Measurements from ENCODE around the gene CECR2. TPM values are rescaled to one million over a fixed set of nuclear protein-coding genes. Genes with fewer than 3 reads are reported as not detected.

Gene CECR2
- polyA plus RNA-seq, 1 donor from 2014 or later = 2.1 TPM

GRCh38 chr22:17596226-17596625 is 227.0 kb downstream of the CECR2 start:
- Histone ChIP-seq H3K79me2 (replicated peaks; ENCODE audit: insufficient read depth, low read length) (no peaks in the 10 kb centered on the region), H3K27ac (ENCODE audit: low read length) (no peak overlapping the region), H3K9ac (ENCODE audit: low read length) (no peak overlapping the region), H2AFZ (ENCODE audit: low read depth, low read length) (no peak overlapping the region), H3K9me2 (ENCODE audit: insufficient read depth, low read length) (no peaks in the 10 kb centered on the region), H3K27me3 (ENCODE audit: insufficient read depth, low read depth, low read length) (no peaks in the 10 kb centered on the region), H3K4me2 (ENCODE audit: low read length) (no peak overlapping the region), H3K9me3 (ENCODE audit: low read length) (no peaks in the 10 kb centered on the region), H4K20me1 (ENCODE audit: insufficient read depth) (no peaks in the 10 kb centered on the region), H3F3A (ENCODE audit: insufficient read depth, low read length, poor library complexity, severe bottlenecking) (no peaks in the 10 kb centered on the region), H3K36me3 (ENCODE audit: insufficient read depth, low read length) (no peaks in the 10 kb centered on the region), H3K4me3 (ENCODE audit: low read length) (no peak overlapping the region)
- TF ChIP-seq EZH2 (IDR thresholded peaks at IDR 0.05; ENCODE audit: borderline replicate concordance, insufficient read depth, low read length, poor library complexity, severe bottlenecking) = no peak
- no peak for TF ChIP-seq SMC3 (conservative IDR thresholded peaks at IDR 0.05; ENCODE audit: poor library complexity)
- TF ChIP-seq RAD21 (conservative IDR thresholded peaks at IDR 0.05) = no peak
- TF ChIP-seq CTCF (IDR thresholded peaks at IDR 0.05; ENCODE audit: poor library complexity, severe bottlenecking) = no peak

DNA sequence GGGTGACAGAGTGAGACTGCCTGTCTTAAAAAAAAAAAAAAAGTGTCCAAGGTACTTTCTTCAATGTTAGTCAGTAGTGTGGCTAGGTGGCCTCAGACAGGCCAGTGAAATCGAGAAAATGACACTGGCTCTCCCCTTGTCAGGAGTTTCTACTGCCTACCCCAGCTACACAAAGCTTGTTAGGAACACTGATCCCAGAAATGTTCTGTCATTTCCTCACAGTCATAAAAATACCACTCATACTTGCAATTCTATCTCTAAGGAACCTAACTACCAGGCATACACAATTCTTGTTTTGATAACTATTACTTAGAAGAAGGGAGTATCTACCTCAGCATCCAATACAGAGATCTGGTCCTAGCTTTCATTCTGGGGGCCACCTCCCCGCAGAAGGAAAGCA is 228.0 kb downstream of the CECR2 start:
- H3K36me3 ChIP-seq (ENCODE audit: insufficient read depth, low read length) = no peaks in the 10 kb centered on the region
- no peaks in the 10 kb centered on the region for H3K27me3 ChIP-seq (ENCODE audit: insufficient read depth, low read depth, low read length)
- H3F3A ChIP-seq (ENCODE audit: insufficient read depth, low read length, poor library complexity, severe bottlenecking) = no peaks in the 10 kb centered on the region
- no peak overlapping the region for H3K4me3 ChIP-seq (ENCODE audit: low read length)
- H3K9ac ChIP-seq (ENCODE audit: low read length) = no peak overlapping the region
- no peak overlapping the region for H3K27ac ChIP-seq (ENCODE audit: low read length)
- H2AFZ ChIP-seq (ENCODE audit: low read depth, low read length) = no peak overlapping the region
- H3K9me3 ChIP-seq (ENCODE audit: low read length) = no peaks in the 10 kb centered on the region
- H4K20me1 ChIP-seq (ENCODE audit: insufficient read depth) = no peaks in the 10 kb centered on the region
- H3K79me2 ChIP-seq (replicated peaks; ENCODE audit: insufficient read depth, low read length) = no peaks in the 10 kb centered on the region
- TF ChIP-seq TAF1 (IDR thresholded peaks at IDR 0.05; ENCODE audit: low read depth) (no peak), EZH2 (IDR thresholded peaks at IDR 0.05; ENCODE audit: borderline replicate concordance, insufficient read depth, low read length, poor library complexity, severe bottlenecking) (no peak), EP300 (conservative IDR thresholded peaks at IDR 0.05; ENCODE audit: poor library complexity, severe bottlenecking) (no peak), RAD21 (conservative IDR thresholded peaks at IDR 0.05) (no peak), CTCF (IDR thresholded peaks at IDR 0.05; ENCODE audit: poor library complexity, severe bottlenecking) (no peak), MXI1 (conservative IDR thresholded peaks at IDR 0.05; ENCODE audit: poor library complexity, severe bottlenecking) (no peak), POLR2AphosphoS5 (IDR thresholded peaks at IDR 0.05) (no peak), SMC3 (conservative IDR thresholded peaks at IDR 0.05; ENCODE audit: poor library complexity) (no peak)
- TF ChIP-seq, protein P1, sequence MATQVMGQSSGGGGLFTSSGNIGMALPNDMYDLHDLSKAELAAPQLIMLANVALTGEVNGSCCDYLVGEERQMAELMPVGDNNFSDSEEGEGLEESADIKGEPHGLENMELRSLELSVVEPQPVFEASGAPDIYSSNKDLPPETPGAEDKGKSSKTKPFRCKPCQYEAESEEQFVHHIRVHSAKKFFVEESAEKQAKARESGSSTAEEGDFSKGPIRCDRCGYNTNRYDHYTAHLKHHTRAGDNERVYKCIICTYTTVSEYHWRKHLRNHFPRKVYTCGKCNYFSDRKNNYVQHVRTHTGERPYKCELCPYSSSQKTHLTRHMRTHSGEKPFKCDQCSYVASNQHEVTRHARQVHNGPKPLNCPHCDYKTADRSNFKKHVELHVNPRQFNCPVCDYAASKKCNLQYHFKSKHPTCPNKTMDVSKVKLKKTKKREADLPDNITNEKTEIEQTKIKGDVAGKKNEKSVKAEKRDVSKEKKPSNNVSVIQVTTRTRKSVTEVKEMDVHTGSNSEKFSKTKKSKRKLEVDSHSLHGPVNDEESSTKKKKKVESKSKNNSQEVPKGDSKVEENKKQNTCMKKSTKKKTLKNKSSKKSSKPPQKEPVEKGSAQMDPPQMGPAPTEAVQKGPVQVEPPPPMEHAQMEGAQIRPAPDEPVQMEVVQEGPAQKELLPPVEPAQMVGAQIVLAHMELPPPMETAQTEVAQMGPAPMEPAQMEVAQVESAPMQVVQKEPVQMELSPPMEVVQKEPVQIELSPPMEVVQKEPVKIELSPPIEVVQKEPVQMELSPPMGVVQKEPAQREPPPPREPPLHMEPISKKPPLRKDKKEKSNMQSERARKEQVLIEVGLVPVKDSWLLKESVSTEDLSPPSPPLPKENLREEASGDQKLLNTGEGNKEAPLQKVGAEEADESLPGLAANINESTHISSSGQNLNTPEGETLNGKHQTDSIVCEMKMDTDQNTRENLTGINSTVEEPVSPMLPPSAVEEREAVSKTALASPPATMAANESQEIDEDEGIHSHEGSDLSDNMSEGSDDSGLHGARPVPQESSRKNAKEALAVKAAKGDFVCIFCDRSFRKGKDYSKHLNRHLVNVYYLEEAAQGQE (IDR thresholded peaks at IDR 0.05; ENCODE audit: borderline replicate concordance) = no peak
- H3K9me2 ChIP-seq (ENCODE audit: insufficient read depth, low read length) = no peaks in the 10 kb centered on the region
- no peak overlapping the region for H3K4me2 ChIP-seq (ENCODE audit: low read length)
